Anterior cingulate cortex (tissue), 58 donors: ENCODE data around the gene HOPX.
"Not testable (repeated sequence)": the region's sequence is repeated elsewhere in the genome, so short reads cannot be mapped to it uniquely, and the experiment has no call there.

Experiments used
- DNase-seq, 58 donors: peaks; one replicate each; lab custom pipeline; 2025; lab: John Stamatoyannopoulos, UW

The HOPX gene

GRCh38 chr4:56630876-56631666, 50.0 kb downstream of the HOPX start:
- peak in 2 of 58 donors; percentile 4 to 33 for DNase-seq

- no peak for DNase-seq
These were observed 52.5 kb downstream of the HOPX start for GRCh38 chr4:56628592-56628991.

DNA sequence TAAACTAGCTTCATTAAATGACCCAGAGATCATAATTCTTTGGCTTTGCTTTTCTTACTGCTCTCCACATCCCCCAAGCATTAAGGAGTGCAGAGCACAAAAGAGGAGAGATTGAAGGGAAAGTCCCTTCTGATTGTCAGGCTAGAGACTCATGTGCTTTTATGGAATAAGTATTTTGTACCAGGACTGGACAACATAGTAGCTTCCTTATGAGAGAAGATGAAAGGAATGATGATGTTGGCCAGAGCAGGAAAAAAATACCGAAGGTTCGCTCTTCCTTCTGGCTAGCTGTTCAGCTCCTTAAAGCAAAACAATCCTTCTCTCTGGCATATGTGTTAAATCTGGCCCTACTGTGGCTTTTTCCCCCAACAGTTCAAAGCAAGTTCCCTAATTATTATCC, 53.1 kb downstream of the HOPX start:
- no peak for DNase-seq

GRCh38 chr4:56627375-56627774, 53.7 kb downstream of the HOPX start:
- DNase-seq, result no peak

- no peak for DNase-seq
These were observed 54.1 kb downstream of the HOPX start for GRCh38 chr4:56626963-56627362.

DNA sequence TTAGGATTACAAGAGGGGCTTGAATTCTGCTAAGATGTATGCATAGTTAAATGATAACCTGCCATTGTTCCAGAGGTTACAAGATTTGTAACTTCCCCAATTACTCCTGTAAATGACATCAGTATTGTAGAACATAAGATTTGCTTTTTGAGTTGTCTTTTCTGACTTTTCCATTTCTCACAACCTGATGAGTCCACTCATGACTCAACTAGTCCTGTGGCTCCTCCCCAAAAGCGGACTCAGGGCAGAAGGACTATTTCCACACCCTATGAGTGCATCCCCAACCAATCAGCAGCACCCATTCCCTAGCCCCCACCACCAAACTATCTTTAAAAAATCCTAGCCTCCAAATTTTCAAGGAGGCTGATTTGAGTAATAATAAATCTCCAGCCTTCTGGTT, 54.7 kb downstream of the HOPX start:
- DNase-seq, result no peak

DNA sequence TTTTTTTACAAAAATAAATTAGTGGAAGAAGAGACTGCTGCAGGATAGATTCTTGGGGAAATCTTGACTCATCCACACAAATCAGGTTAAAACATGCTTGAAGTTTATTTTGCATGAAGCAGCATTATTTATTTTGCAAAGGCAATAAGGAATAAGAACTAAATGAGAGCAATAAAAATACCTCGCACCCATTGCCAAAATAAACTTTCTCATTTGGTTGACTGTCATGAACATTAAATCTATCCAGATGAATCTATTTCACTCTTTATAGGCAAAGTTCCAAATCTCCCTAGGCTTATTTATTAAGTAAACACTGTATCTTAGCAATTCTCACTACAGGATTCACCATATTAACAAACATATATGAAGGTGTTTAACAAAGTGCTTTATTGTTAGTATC, 58.9 kb downstream of the HOPX start:
- DNase-seq, result no peak

- no peak for DNase-seq
These were observed 61.3 kb downstream of the HOPX start for GRCh38 chr4:56619816-56620215.

DNA sequence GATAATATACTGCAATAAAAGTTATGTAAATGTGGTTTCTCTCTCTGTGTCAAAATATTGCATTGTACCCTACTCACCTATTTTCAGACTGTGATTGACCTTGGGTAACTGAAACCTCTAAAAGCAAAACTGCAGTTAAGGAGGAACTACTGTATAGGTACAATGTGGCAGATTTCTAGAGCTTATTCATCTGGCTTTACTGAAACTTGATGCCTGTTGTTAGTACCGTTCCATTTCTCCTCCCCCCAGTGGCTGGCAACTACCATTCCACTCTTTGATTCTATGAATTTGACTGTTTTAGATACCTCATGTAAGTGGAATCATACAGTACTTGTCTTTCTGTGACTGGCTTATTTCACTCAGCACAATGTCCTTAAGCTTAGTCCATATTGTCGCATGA, 61.9 kb downstream of the HOPX start:
- no peak for DNase-seq

GRCh38 chr4:56618734-56619133, 62.4 kb downstream of the HOPX start:
- DNase-seq, result no peak

DNA sequence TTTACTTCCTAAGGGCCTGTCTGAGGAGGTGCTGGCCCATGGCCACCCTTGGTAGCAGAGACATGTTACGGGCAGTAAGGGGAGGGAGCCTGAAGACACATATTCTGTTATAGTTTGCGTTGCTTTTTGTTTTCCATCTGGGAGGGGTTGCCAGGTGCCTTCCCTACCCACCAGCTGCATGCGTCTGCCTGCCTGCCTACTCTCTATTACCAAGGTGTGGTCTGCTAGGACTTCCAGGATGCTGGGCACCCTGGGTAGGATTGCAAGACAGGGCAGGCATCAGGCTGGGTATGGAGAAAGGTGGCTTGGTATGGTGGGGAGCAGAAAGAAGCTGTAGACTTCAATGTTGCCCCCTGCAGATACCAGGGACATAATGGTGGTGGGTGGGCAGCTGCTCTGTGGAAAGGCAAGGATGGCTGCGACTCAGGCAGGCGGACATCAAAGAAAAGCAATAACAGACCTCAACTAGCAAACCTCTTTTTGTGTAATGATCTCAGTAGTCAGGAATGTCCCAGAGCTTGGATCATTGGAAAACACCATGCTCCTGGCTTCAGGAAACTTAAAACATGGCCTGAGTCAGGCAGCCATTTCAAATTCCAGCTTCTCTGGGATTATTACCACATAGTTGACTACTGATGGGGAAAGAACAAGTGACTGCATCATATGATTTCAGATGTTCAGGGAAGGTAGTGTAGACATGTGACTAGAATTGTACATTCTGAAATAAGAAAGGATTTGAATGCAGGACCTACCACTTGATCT, 67.8 kb downstream of the HOPX start:
- no peak for DNase-seq

DNA sequence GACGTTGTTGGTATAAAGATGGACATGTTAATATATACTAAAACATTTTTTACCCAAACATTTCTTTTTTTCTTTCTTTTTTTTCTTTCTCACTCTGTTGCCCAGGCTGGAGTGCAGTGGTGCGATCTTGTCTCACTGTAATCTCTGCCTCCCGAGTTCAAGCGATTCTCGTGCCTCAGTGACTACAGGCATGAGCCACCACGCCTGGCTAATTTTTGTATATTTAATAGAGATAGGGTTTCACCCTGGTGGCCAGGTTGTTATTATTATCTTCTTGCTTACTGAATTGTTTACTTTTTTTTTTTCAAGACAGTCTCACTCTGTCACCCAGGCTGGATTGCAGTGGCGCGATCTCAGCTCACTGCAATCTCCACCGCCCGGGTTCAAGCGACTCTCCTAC, 68.8 kb downstream of the HOPX start:
- no peak for DNase-seq

- no peak for DNase-seq
These were observed 69.6 kb downstream of the HOPX start for GRCh38 chr4:56611501-56611900.

- DNase-seq, result not testable (repeated sequence)
These were observed 70.9 kb downstream of the HOPX start for GRCh38 chr4:56610170-56610569.

- no peak for DNase-seq
These were observed 73.2 kb downstream of the HOPX start for GRCh38 chr4:56607926-56608325.

GRCh38 chr4:56606385-56606784, 74.7 kb downstream of the HOPX start:
- DNase-seq, result no peak

DNA sequence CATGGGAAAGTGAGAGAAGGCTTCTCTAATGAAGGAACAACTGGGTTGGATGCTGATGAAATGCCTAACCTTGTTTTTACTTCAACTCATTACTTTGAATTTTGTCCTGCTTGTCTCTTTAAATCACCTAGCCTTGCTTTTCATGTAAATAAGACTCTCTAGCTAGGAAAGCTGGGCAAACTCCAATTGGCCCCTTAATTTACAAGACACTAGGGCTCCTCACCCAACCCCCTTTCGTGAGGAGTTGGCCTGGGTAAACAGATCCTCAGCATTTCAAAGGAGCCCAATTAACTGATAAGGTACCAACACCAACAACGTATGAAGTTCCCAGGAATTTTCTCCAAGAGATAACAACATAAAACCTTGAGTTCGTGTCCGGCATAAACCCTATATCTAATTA, 75.6 kb downstream of the HOPX start:
- not testable (repeated sequence) for DNase-seq

DNA sequence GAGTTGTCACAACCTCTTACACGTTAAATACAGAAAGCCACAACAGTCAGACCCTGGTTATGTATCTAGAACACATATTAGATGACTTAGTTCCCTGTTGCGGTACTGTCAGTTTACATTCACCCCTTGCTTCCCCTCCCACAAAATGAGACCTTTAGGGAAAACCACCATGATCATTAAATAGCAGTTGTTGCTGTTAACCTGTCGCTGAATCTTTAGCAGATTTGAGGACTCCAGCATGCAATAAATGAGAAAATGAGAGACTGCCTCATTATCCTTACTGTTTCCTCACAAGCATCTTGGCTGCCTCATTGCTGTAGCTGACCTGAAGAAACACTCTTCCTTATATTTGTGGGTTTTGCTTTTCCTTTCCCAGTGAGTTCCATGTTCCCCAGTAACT, 77.8 kb downstream of the HOPX start:
- no peak for DNase-seq
